Testis (tissue), 3 donors: Measurements from ENCODE around the gene ALDH1A3. TPM values are rescaled to one million over a fixed set of nuclear protein-coding genes. Genes with fewer than 3 reads are reported as not detected.

Experiments used
- DNase-seq: peaks from one replicate; pipeline ENCODE4 v3.0.0-alpha.2; 2019
- H3K27ac ChIP-seq, 2 donors: fragments of 200-600 bp; sonication (generic); one replicate each; pipeline ENCODE4 v1.5.1; 2019
- H3K27me3 ChIP-seq: fragments of 200-600 bp; sonication (generic); one replicate; pipeline ENCODE4 v1.5.1; 2019
- H3K36me3 ChIP-seq: fragments of 200-600 bp; sonication (generic); one replicate; pipeline ENCODE4 v1.5.1; 2017; ENCODE audit warnings: low read depth; ENCODE audit errors: missing control alignments
- H3K4me1 ChIP-seq: fragments of 200-600 bp; sonication (generic); one replicate; pipeline ENCODE4 v1.5.1; 2019
- H3K4me3 ChIP-seq, 2 donors: fragments of 200-600 bp; sonication (generic); one replicate each; pipeline ENCODE4 v1.5.1; 2017 to 2019
- H3K9me3 ChIP-seq: fragments of 200-600 bp; sonication (generic); one replicate; pipeline ENCODE4 v1.5.1; 2017
- CTCF ChIP-seq, 3 experiments: fragments of 450-650 bp in 2 of 3; fragments of 200-600 bp in 1 of 3; sonication (generic) in 1 of 3; IDR thresholded peaks; one replicate each; pipeline ENCODE4 v1.5.1; 2016 to 2019; ENCODE audit warnings: antibody characterized with exemption in 3 of 3, mild to moderate bottlenecking in 2 of 3, moderate library complexity in 1 of 3
- POLR2A ChIP-seq: fragments of 450-650 bp; IDR thresholded peaks from one replicate; pipeline ENCODE4 v1.6.1; 2017; ENCODE audit warnings: antibody characterized with exemption, mild to moderate bottlenecking, moderate library complexity
- WGBS, 2 donors: methylation state at CpG; one replicate each; pipeline ENCODE4 v1.1.5; 2018; 5-methylcytosine and 5-hydroxymethylcytosine counted together
- intact Hi-C: fragments of 100-400 bp; cut with DNase I; formaldehyde crosslinking; loops from one replicate; pipeline ENCODE4 v1.15.1; 2023; ENCODE audit warnings: low total_unique reads
- polyA plus RNA-seq: library from polyadenylated mRNA; stranded (reverse); fragments of 350-450 nt; fragmentation: Illumina TruSeq; extraction: RNeasy Lipid Tissue Mini Kit (QIAGEN cat#74804); gene quantifications from one replicate; pipeline ENCODE4 v1.2.3, GENCODE V29; 2014; ENCODE audit warnings: low read depth, low replicate concordance; ENCODE audit not compliant: insufficient read depth
- total RNA-seq, 2 donors: library from RNA; depleted of rRNA; stranded (reverse); fragments of >200 nt; gene quantifications; one replicate each; pipeline ENCODE4 v1.2.3, GENCODE V29; 2016

ALDH1A3 gene
- total and polyA plus RNA-seq, 3 donors from 2014 or later: 29.5 to 69.9 (median 42.5) TPM

- Histone ChIP-seq H3K4me3 (no peak overlapping the region), H3K9me3 (no peaks in the 10 kb centered on the region), H3K36me3 (no peaks in the 10 kb centered on the region), H3K27me3 (no peaks in the 10 kb centered on the region), H3K4me1 (no peaks in the 10 kb centered on the region), H3K27ac (no peak overlapping the region)
- intact Hi-C loops: no loop called here
- no peak for DNase-seq
- TF ChIP-seq CTCF (IDR thresholded peaks at IDR 0.05): no peak
- no peak for TF ChIP-seq POLR2A
- 79 to 83% methylated on average over 3 of the region's 3 CpGs for WGBS, 2 donors
Measured at GRCh38 chr15:100834731-100835130, 44.9 kb upstream of the ALDH1A3 start.

- H3K36me3 ChIP-seq: no peaks in the 10 kb centered on the region
- 90 to 91% methylated on average over 5 of the region's 5 CpGs for WGBS, 2 donors
- intact Hi-C loops: no loop called here
- no peak for TF ChIP-seq POLR2A
- H3K9me3 ChIP-seq: no peaks in the 10 kb centered on the region
- no peaks in the 10 kb centered on the region for H3K27me3 ChIP-seq
- H3K4me3 ChIP-seq: no peak overlapping the region
- no peak for DNase-seq
- no peak overlapping the region for H3K27ac ChIP-seq
- no peaks in the 10 kb centered on the region for H3K4me1 ChIP-seq
Measured at GRCh38 chr15:100835636-100836035, 44.0 kb upstream of the ALDH1A3 start.

GRCh38 chr15:100836501-100836900 lies 43.1 kb upstream of the ALDH1A3 start:
- H3K4me1 ChIP-seq: no peaks in the 10 kb centered on the region
- no peak overlapping the region for H3K27ac ChIP-seq
- no peaks in the 10 kb centered on the region for H3K36me3 ChIP-seq
- no peak for TF ChIP-seq POLR2A
- TF ChIP-seq CTCF (IDR thresholded peaks at IDR 0.05): no peak
- H3K4me3 ChIP-seq: no peak overlapping the region
- 89 to 95% methylated on average over 5 of the region's 5 CpGs for WGBS, 2 donors
- H3K9me3 ChIP-seq: no peaks in the 10 kb centered on the region
- H3K27me3 ChIP-seq: no peaks in the 10 kb centered on the region
- intact Hi-C loops: no loop called here
- DNase-seq: no peak

GRCh38 chr15:100841426-100841825 lies 38.2 kb upstream of the ALDH1A3 start:
- Histone ChIP-seq H3K36me3 (no peaks in the 10 kb centered on the region), H3K27ac (no peak overlapping the region), H3K27me3 (no peaks in the 10 kb centered on the region), H3K9me3 (no peaks in the 10 kb centered on the region), H3K4me3 (no peak overlapping the region), H3K4me1 (no peaks in the 10 kb centered on the region)
- DNase-seq: no peak
- WGBS, 2 donors: 91 to 93% methylated on average over 3 of the region's 3 CpGs
- intact Hi-C loops: no loop called here
- TF ChIP-seq CTCF (IDR thresholded peaks at IDR 0.05) (no peak), POLR2A (no peak)

- no peak for DNase-seq
- no peaks in the 10 kb centered on the region for H3K4me1 ChIP-seq
- 85% methylated on average over 14 of the region's 14 CpGs for WGBS, 2 donors
- no peaks in the 10 kb centered on the region for H3K36me3 ChIP-seq
- H3K4me3 ChIP-seq: no peak overlapping the region
- intact Hi-C loops: no loop called here
- H3K27ac ChIP-seq: no peak overlapping the region
- no peaks in the 10 kb centered on the region for H3K27me3 ChIP-seq
- H3K9me3 ChIP-seq: no peaks in the 10 kb centered on the region
- TF ChIP-seq POLR2A: no peak
- TF ChIP-seq CTCF (IDR thresholded peaks at IDR 0.05): no peak
Measured at GRCh38 chr15:100842756-100843730, 36.6 kb upstream of the ALDH1A3 start.
